ENCODE measurements around the gene PGM2L1.

Gene PGM2L1

GRCh38 chr11:74318241-74318932 is 79.8 kb downstream of the PGM2L1 start:
- Histone ChIP-seq H3K36me3 (replicated peaks; ENCODE audit: insufficient read depth, low read length) (no peaks in the 10 kb centered on the region), H3K4me3 (ENCODE audit: low read length) (no peak overlapping the region), H3K9me3 (replicated peaks; ENCODE audit: insufficient read depth, low read length) (no peaks in the 10 kb centered on the region), H4K20me1 (ENCODE audit: insufficient read depth, low read length) (no peaks in the 10 kb centered on the region), H3K4me2 (ENCODE audit: low read depth, low read length) (no peak overlapping the region), H3K9me2 (replicated peaks; ENCODE audit: insufficient read depth, low read length) (no peaks in the 10 kb centered on the region), H3K79me2 (ENCODE audit: low read length) (no peaks in the 10 kb centered on the region), H3K9ac (ENCODE audit: low read length) (no peak overlapping the region), H3K27ac (ENCODE audit: low read length) (no peak overlapping the region), H3F3A (ENCODE audit: insufficient read depth, low read length) (no peaks in the 10 kb centered on the region), H3K27me3 (replicated peaks; ENCODE audit: insufficient read depth, low read length) (no peaks in the 10 kb centered on the region), H3K4me1 (ENCODE audit: low read length) (no peaks in the 10 kb centered on the region), H2AFZ (ENCODE audit: low read length) (no peak overlapping the region)
- no peak for DNase-seq
- TF ChIP-seq EZH2phosphoT487 (IDR thresholded peaks at IDR 0.05; ENCODE audit: low read length) (no peak), CTCF (IDR thresholded peaks at IDR 0.05; ENCODE audit: low read length) (no peak), EZH2 (optimal IDR thresholded peaks at IDR 0.05; ENCODE audit: low read depth, low read length) (no peak)

GRCh38 chr11:74316772-74317505 is 81.3 kb downstream of the PGM2L1 start:
- no peaks in the 10 kb centered on the region for H3F3A ChIP-seq (ENCODE audit: insufficient read depth, low read length)
- H3K27ac ChIP-seq (ENCODE audit: low read length), result no peak overlapping the region
- no peaks in the 10 kb centered on the region for H3K9me3 ChIP-seq (replicated peaks; ENCODE audit: insufficient read depth, low read length)
- no peaks in the 10 kb centered on the region for H3K36me3 ChIP-seq (replicated peaks; ENCODE audit: insufficient read depth, low read length)
- H3K79me2 ChIP-seq (ENCODE audit: low read length), result no peaks in the 10 kb centered on the region
- no peak overlapping the region for H3K9ac ChIP-seq (ENCODE audit: low read length)
- H3K27me3 ChIP-seq (replicated peaks; ENCODE audit: insufficient read depth, low read length), result no peaks in the 10 kb centered on the region
- H3K9me2 ChIP-seq (replicated peaks; ENCODE audit: insufficient read depth, low read length), result no peaks in the 10 kb centered on the region
- no peak overlapping the region for H3K4me3 ChIP-seq (ENCODE audit: low read length)
- H3K4me1 ChIP-seq (ENCODE audit: low read length), result no peaks in the 10 kb centered on the region
- no peak for DNase-seq
- no peak overlapping the region for H3K4me2 ChIP-seq (ENCODE audit: low read depth, low read length)
- TF ChIP-seq EZH2 (optimal IDR thresholded peaks at IDR 0.05; ENCODE audit: low read depth, low read length), result no peak
- no peak for TF ChIP-seq EZH2phosphoT487 (IDR thresholded peaks at IDR 0.05; ENCODE audit: low read length)
- no peak for TF ChIP-seq CTCF (IDR thresholded peaks at IDR 0.05; ENCODE audit: low read length)
- no peaks in the 10 kb centered on the region for H4K20me1 ChIP-seq (ENCODE audit: insufficient read depth, low read length)
- H2AFZ ChIP-seq (ENCODE audit: low read length), result no peak overlapping the region

GRCh38 chr11:74312326-74312725 is 85.9 kb downstream of the PGM2L1 start:
- H3K9me3 ChIP-seq (replicated peaks; ENCODE audit: insufficient read depth, low read length), result no peaks in the 10 kb centered on the region
- DNase-seq, result no peak
- no peak overlapping the region for H3K4me2 ChIP-seq (ENCODE audit: low read depth, low read length)
- H3K4me3 ChIP-seq (ENCODE audit: low read length), result no peak overlapping the region
- H3K36me3 ChIP-seq (replicated peaks; ENCODE audit: insufficient read depth, low read length), result no peaks in the 10 kb centered on the region
- no peaks in the 10 kb centered on the region for H3K27me3 ChIP-seq (replicated peaks; ENCODE audit: insufficient read depth, low read length)
- H4K20me1 ChIP-seq (ENCODE audit: insufficient read depth, low read length), result no peaks in the 10 kb centered on the region
- TF ChIP-seq EZH2phosphoT487 (IDR thresholded peaks at IDR 0.05; ENCODE audit: low read length) (no peak), EZH2 (optimal IDR thresholded peaks at IDR 0.05; ENCODE audit: low read depth, low read length) (no peak), CTCF (IDR thresholded peaks at IDR 0.05; ENCODE audit: low read length) (no peak)
- no peaks in the 10 kb centered on the region for H3K9me2 ChIP-seq (replicated peaks; ENCODE audit: insufficient read depth, low read length)
- no peak overlapping the region for H3K9ac ChIP-seq (ENCODE audit: low read length)
- H3F3A ChIP-seq (ENCODE audit: insufficient read depth, low read length), result no peaks in the 10 kb centered on the region
- no peak overlapping the region for H2AFZ ChIP-seq (ENCODE audit: low read length)
- H3K27ac ChIP-seq (ENCODE audit: low read length), result no peak overlapping the region
- H3K79me2 ChIP-seq (ENCODE audit: low read length), result no peaks in the 10 kb centered on the region
- H3K4me1 ChIP-seq (ENCODE audit: low read length), result no peaks in the 10 kb centered on the region
